Tibial nerve (tissue), 4 donors: ENCODE data around the gene PCDHGB7. TPM values are rescaled to one million over a fixed set of nuclear protein-coding genes. Genes with fewer than 3 reads are reported as not detected.
"Not testable (repeated sequence)": the region's sequence is repeated elsewhere in the genome, so short reads cannot be mapped to it uniquely, and the experiment has no call there.

Experiments used
- DNase-seq, 2 donors: peaks; one replicate each; pipeline ENCODE4 v3.0.0-alpha.2; 2019; ENCODE audit warnings: low spot score in 2 of 2
- H3K27ac ChIP-seq, 4 donors: fragments of 200-600 bp; sonication (generic) in 3 of 4; one replicate each; pipeline ENCODE4 v1.5.1; 2017 to 2019; ENCODE audit warnings: mild to moderate bottlenecking in 1 of 4
- H3K27me3 ChIP-seq, 2 donors: fragments of 200-600 bp; sonication (generic) in 1 of 2; one replicate each; pipeline versions ENCODE4 v1.5.1 to v1.6.0; 2017 to 2019
- H3K36me3 ChIP-seq, 3 donors: fragments of 200-600 bp; sonication (generic); one replicate each; pipeline ENCODE4 v1.5.1; 2018 to 2019
- H3K4me1 ChIP-seq, 4 donors: fragments of 200-600 bp; sonication (generic) in 3 of 4; one replicate each; pipeline ENCODE4 v1.5.1; 2017 to 2019
- H3K4me3 ChIP-seq, 4 donors: fragments of 200-600 bp; sonication (generic) in 3 of 4; one replicate each; pipeline ENCODE4 v1.5.1; 2017 to 2019; ENCODE audit warnings: mild to moderate bottlenecking in 1 of 4, moderate library complexity in 1 of 4
- H3K9me3 ChIP-seq, 4 donors: fragments of 200-600 bp; sonication (generic) in 3 of 4; one replicate each; pipeline ENCODE4 v1.5.1; 2017 to 2019
- EP300 ChIP-seq, 2 donors: sonication (generic); formaldehyde crosslinking; IDR thresholded peaks; one replicate each; pipeline ENCODE4 v1.6.1; 2017; ENCODE audit warnings: antibody characterized with exemption in 2 of 2, mild to moderate bottlenecking in 1 of 2
- POLR2A ChIP-seq, 2 donors: fragments of 450-650 bp; IDR thresholded peaks; one replicate each; pipeline ENCODE4 v1.6.1; 2017; ENCODE audit warnings: antibody characterized with exemption in 2 of 2, mild to moderate bottlenecking in 2 of 2, moderate library complexity in 2 of 2
- WGBS, 2 donors: methylation state at CpG; one replicate each; pipeline ENCODE4 v1.1.5; 2018; 5-methylcytosine and 5-hydroxymethylcytosine counted together
- total RNA-seq, 4 donors: library from RNA; depleted of rRNA; stranded (reverse); fragments of >200 nt; gene quantifications; one replicate each; pipeline ENCODE4 v1.1.0, GENCODE V29; 2016
- TF ChIP-seq, protein P1 (sequence below), 5 experiments: fragments of 200-600 bp in 3 of 5; fragments of 450-650 bp in 2 of 5; sonication (generic) in 3 of 5; IDR thresholded peaks; one replicate each; pipeline ENCODE4 v1.5.1; 2016 to 2019; ENCODE audit warnings: antibody characterized with exemption in 5 of 5, mild to moderate bottlenecking in 3 of 5, moderate library complexity in 2 of 5

PCDHGB7 gene
- total RNA-seq, 4 donors from 2014 or later, result 14.6 to 19.2 (median 18.0) TPM

DNA sequence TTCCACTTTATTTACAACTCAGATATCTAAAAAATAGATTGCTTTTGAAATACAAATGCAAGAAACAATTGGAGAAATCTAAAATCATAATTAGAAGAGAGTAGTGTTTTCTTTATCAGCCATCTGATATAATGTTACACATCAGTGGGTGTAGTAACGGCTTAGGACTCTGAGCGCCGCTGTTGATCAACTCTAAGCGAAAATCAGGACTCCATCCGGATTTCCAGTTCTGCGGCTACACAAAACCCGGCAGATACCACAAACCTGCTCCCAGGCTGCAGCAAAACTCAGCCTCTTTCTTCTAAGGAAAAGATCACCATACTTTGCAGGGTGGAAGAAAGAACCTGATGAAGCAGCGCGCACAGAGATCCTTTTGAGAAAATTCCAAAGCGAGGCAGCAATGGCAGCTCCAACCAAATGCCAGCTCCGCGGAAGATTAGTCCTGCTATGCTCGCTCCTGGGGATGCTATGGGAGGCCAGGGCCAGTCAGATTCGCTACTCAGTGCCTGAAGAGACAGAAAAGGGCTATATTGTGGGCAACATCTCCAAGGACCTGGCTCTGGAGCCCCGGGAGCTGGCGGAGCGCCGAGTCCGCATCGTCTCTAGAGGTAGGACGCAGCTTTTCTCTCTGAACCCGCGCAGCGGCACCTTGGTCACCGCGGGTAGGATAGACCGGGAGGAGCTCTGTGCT lies 14.8 kb upstream of the PCDHGB7 start, which contains the start of gene PCDHGA9:
Gene PCDHGA9 (plus strand): TSS at position 226 of the 691 bp plus-strand sequence. CDS start 175 bp downstream, at position 401.
- no peak within 1 kb of the TSS for H3K27ac ChIP-seq
- peak within 1 kb of the TSS in 1 of 4 donors; percentile 34 for H3K4me3 ChIP-seq
- H3K4me1 ChIP-seq, result no peaks in the 10 kb centered on the region
- 16 to 21% methylated on average over 27 of the region's 27 CpGs for WGBS, 2 donors
- H3K9me3 ChIP-seq, result peaks cover 0 to 94% (median 50%) of the 10 kb centered on the region in 4 donors
- TF ChIP-seq, protein P1, sequence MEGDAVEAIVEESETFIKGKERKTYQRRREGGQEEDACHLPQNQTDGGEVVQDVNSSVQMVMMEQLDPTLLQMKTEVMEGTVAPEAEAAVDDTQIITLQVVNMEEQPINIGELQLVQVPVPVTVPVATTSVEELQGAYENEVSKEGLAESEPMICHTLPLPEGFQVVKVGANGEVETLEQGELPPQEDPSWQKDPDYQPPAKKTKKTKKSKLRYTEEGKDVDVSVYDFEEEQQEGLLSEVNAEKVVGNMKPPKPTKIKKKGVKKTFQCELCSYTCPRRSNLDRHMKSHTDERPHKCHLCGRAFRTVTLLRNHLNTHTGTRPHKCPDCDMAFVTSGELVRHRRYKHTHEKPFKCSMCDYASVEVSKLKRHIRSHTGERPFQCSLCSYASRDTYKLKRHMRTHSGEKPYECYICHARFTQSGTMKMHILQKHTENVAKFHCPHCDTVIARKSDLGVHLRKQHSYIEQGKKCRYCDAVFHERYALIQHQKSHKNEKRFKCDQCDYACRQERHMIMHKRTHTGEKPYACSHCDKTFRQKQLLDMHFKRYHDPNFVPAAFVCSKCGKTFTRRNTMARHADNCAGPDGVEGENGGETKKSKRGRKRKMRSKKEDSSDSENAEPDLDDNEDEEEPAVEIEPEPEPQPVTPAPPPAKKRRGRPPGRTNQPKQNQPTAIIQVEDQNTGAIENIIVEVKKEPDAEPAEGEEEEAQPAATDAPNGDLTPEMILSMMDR (IDR thresholded peaks at IDR 0.05), result peak in 1 of 5 experiments; percentile 8
- no peak for TF ChIP-seq POLR2A (IDR thresholded peaks at IDR 0.05)
- DNase-seq, result no peak
- H3K36me3 ChIP-seq, result peaks cover 0 to 20% (median 0%) of the 10 kb centered on the region in 3 donors
- H3K27me3 ChIP-seq, result no peaks in the 10 kb centered on the region

DNA sequence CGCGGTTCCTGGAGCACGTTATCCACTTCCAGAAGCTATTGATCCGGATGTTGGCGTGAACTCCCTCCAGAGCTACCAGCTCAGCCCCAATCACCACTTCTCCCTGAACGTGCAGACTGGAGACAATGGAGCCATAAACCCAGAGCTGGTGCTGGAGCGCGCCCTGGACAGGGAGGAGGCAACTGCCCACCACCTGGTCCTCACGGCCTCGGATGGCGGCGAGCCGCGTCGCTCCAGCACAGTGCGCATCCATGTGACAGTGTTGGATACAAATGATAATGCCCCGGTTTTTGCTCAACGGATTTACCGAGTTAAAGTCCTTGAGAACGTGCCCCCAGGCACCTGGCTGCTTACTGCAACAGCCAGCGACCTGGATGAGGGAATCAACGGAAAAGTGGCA lies 14.1 kb upstream of the PCDHGB7 start:
- no peak for DNase-seq
- Histone ChIP-seq H3K4me1 (no peaks in the 10 kb centered on the region), H3K36me3 (peaks cover 0 to 22% (median 0%) of the 10 kb centered on the region in 3 donors), H3K27me3 (no peaks in the 10 kb centered on the region), H3K9me3 (peaks cover 0 to 97% (median 52%) of the 10 kb centered on the region in 4 donors), H3K27ac (no peak overlapping the region), H3K4me3 (peak overlapping the region in 1 of 4 donors; percentile 34)
- no peak for TF ChIP-seq POLR2A (IDR thresholded peaks at IDR 0.05)
- no peak for TF ChIP-seq EP300 (IDR thresholded peaks at IDR 0.05)
- TF ChIP-seq, protein P1 (IDR thresholded peaks at IDR 0.05), result no peak
- 35 to 39% methylated on average over 22 of the region's 22 CpGs for WGBS, 2 donors

DNA sequence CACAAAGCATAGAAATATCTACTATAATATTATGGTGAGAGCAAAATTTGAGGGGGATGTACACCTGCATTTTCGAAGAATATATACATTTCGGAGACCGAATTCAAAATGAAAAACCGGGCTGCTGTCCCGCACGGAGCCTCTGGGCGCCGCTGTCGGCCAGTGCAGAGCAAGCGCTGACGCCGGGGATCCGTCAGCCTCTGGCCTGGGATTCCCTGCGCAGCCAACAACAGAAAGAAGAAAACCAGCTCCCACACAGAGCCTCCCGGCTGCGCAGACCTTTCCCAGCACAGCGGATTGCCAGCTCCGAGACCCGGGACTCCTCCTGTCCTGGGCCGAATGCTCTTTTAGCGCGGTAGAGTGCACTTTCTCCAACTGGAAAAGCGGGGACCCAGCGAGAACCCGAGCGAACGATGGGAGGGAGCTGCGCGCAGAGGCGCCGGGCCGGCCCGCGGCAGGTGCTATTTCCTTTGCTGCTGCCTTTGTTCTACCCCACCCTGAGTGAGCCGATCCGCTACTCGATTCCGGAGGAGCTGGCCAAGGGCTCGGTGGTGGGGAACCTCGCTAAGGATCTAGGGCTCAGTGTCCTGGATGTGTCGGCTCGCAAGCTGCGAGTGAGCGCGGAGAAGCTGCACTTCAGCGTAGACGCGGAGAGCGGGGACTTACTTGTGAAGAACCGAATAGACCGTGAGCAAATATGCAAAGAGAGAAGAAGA lies 9.5 kb upstream of the PCDHGB7 start, which contains the start of gene PCDHGB6:
Gene PCDHGB6 (plus strand): TSS at position 232 of the 716 bp plus-strand sequence. CDS start 182 bp downstream, at position 414.
- DNase-seq, H3K27ac ChIP-seq, H3K27me3 ChIP-seq, H3K4me1 ChIP-seq: not testable (repeated sequence)
- Histone ChIP-seq H3K36me3 (peaks cover 0 to 42% (median 0%) of the 10 kb centered on the region in 3 donors), H3K4me3 (peak within 1 kb of the TSS in 3 of 4 donors; percentile 7 to 42 (median 16)), H3K9me3 (peaks cover 3 to 99% (median 46%) of the 10 kb centered on the region in 4 donors)
- TF ChIP-seq, protein P1 (IDR thresholded peaks at IDR 0.05), result peak; percentile 9 to 53 (median 41)
- WGBS, 2 donors, result 13% methylated on average over 37 to 41 of the region's 51 CpGs

DNA sequence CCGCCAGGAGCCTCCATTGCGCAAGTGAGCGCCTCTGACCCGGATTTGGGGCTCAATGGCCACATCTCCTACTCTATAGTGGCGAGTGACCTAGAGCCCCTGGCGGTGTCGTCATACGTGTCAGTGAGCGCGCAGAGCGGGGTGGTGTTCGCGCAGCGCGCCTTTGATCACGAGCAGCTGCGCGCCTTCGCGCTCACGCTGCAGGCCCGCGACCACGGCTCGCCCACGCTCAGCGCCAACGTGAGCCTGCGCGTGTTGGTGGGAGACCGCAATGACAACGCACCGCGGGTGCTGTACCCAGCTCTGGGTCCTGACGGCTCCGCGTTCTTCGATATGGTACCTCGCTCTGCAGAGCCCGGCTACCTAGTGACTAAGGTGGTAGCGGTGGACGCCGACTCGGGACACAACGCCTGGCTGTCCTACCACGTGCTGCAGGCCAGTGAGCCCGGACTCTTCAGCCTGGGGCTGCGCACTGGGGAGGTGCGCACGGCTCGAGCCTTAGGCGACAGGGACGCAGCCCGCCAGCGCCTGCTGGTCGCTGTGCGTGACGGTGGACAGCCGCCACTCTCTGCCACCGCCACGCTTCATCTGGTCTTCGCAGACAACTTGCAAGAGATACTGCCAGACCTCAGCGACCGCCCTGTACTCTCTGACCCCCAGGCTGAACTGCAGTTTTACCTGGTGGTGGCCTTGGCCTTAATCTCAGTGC lies 7.7 kb upstream of the PCDHGB7 start:
- TF ChIP-seq EP300 (IDR thresholded peaks at IDR 0.05) (no peak), POLR2A (IDR thresholded peaks at IDR 0.05) (no peak)
- TF ChIP-seq, protein P1 (IDR thresholded peaks at IDR 0.05), result no peak
- WGBS, 2 donors, result 28% methylated on average over 20 to 48 of the region's 64 CpGs
- H3K4me1 ChIP-seq, result peaks cover 0 to 4% (median 0%) of the 10 kb centered on the region in 4 donors
- no peak overlapping the region for H3K27ac ChIP-seq
- peaks cover 0 to 40% (median 0%) of the 10 kb centered on the region in 3 donors for H3K36me3 ChIP-seq
- H3K27me3 ChIP-seq, result no peaks in the 10 kb centered on the region
- no peak for DNase-seq
- peaks cover 5 to 99% (median 48%) of the 10 kb centered on the region in 4 donors for H3K9me3 ChIP-seq
- no peak overlapping the region for H3K4me3 ChIP-seq
